Calu3 (cell line): ENCODE results near the gene EMC8. TPM values are rescaled to one million over a fixed set of nuclear protein-coding genes. Genes with fewer than 3 reads are reported as not detected.

ENCODE experiments used
- BruUV-seq: library from RNA; stranded (reverse); fragments of 400-500 nt; replicated peaks from 2 replicates; lab custom pipeline; 2021; lab: Mats Ljungman, UMichigan
- CTCF ChIA-PET: fragments of 300-600 bp; sonication (Branson Sonifier 250); formaldehyde crosslinking; loops from one replicate; lab custom pipeline; 2022; ENCODE audit warnings: antibody characterized with exemption; lab: Charles Lee
- DNase-seq: peaks from one replicate; pipeline ENCODE4 v3.0.0; 2022
- H3K27ac Mint-ChIP-seq: one replicate; pipeline ENCODE4 v1.8.0; 2022; ENCODE audit warnings: mixed read lengths; ENCODE audit not compliant: unreplicated experiment
- H3K27me3 Mint-ChIP-seq: one replicate; pipeline ENCODE4 v1.8.0; 2022; ENCODE audit warnings: mixed read lengths; ENCODE audit not compliant: unreplicated experiment
- H3K36me3 Mint-ChIP-seq: one replicate; pipeline ENCODE4 v1.8.0; 2022; ENCODE audit warnings: mild to moderate bottlenecking, moderate library complexity, mixed read lengths; ENCODE audit not compliant: insufficient read depth, unreplicated experiment
- H3K4me1 Mint-ChIP-seq: one replicate; pipeline ENCODE4 v1.8.0; 2022; ENCODE audit warnings: mild to moderate bottlenecking, low read depth, mixed read lengths; ENCODE audit not compliant: unreplicated experiment
- H3K4me3 Mint-ChIP-seq: one replicate; pipeline ENCODE4 v1.8.0; 2022; ENCODE audit warnings: mild to moderate bottlenecking, low read depth, moderate library complexity, mixed read lengths; ENCODE audit not compliant: unreplicated experiment
- H3K9me3 Mint-ChIP-seq: one replicate; pipeline ENCODE4 v1.8.0; 2022; ENCODE audit warnings: low read depth, mixed read lengths; ENCODE audit not compliant: unreplicated experiment
- intact Hi-C: fragments of 100-400 bp; cut with micrococcal nuclease; formaldehyde crosslinking; loops from one replicate; pipeline ENCODE4 v1.10.0; 2022; ENCODE audit not compliant: unreplicated experiment
- total RNA-seq: library from RNA; stranded (reverse); gene quantifications from 2 replicates; pipeline ENCODE4 v1.2.3, GENCODE V29; 2022
- TF ChIP-seq, protein P1 (sequence below): fragments of 200-600 bp; IDR thresholded peaks from one replicate; pipeline ENCODE4 v1.8.0; 2022; ENCODE audit warnings: antibody characterized with exemption; ENCODE audit not compliant: unreplicated experiment

Gene EMC8
- total RNA-seq, 1 experiment from 2014 or later: 62.7 TPM

DNA sequence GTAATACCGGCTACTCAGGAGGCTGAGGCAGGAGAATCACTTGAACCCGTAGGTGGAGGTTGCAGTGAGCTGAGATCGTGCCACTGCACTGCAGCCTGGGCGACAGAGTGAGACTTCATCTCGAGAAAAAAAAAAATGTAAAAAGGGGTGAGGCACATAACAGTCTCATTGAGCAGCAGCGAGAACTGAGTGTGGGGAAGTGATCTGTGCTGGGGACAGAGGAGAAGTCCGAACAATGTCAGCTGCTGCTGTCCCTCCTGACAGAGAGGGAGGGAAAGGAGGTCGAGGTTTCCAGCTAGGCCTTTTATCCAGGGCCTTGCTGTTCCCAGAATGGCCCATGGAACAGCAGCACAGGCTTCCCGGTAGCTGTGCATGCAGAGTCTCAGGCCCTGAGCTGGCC is 62.4 kb downstream of the EMC8 start:
- no TSS peak for BruUV-seq
- Mint-ChIP-seq H3K27me3 (no peaks in the 10 kb centered on the region), H3K4me3 (no peak overlapping the region), H3K9me3 (no peaks in the 10 kb centered on the region), H3K36me3 (no peaks in the 10 kb centered on the region), H3K4me1 (no peaks in the 10 kb centered on the region), H3K27ac (no peak overlapping the region)
- DNase-seq: no peak
- intact Hi-C loops: no loop called here
- TF ChIP-seq, protein P1, sequence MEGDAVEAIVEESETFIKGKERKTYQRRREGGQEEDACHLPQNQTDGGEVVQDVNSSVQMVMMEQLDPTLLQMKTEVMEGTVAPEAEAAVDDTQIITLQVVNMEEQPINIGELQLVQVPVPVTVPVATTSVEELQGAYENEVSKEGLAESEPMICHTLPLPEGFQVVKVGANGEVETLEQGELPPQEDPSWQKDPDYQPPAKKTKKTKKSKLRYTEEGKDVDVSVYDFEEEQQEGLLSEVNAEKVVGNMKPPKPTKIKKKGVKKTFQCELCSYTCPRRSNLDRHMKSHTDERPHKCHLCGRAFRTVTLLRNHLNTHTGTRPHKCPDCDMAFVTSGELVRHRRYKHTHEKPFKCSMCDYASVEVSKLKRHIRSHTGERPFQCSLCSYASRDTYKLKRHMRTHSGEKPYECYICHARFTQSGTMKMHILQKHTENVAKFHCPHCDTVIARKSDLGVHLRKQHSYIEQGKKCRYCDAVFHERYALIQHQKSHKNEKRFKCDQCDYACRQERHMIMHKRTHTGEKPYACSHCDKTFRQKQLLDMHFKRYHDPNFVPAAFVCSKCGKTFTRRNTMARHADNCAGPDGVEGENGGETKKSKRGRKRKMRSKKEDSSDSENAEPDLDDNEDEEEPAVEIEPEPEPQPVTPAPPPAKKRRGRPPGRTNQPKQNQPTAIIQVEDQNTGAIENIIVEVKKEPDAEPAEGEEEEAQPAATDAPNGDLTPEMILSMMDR: no peak
- CTCF ChIA-PET: interaction anchor here (1.0 kb wide), 1 partner anchor 17 kb away, joined by 3 read pairs; no protein-coding TSS in a partner anchor

DNA sequence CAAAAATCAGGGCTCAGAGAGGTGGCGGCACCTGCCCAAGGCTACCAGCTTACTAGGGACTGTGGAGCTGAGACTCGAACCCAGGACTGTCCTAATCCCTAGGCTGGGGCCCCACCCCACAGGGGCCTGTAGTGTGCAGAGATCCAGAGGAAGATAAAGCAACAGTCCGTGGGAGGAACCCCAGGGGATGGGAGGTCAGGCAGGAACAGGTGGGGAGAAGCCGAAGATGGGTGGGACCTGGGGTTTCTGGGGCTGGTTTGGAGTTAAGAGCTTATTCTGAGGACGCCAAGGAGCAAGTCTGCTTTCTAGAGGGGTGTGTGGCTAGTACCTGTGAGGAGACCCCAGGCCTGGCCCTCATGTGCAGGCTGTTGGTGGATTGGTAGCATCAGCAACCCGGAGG is 63.4 kb downstream of the EMC8 start:
- TF ChIP-seq, protein P1: no peak
- H3K27me3 Mint-ChIP-seq: no peaks in the 10 kb centered on the region
- H3K4me3 Mint-ChIP-seq: no peak overlapping the region
- H3K4me1 Mint-ChIP-seq: no peaks in the 10 kb centered on the region
- no TSS peak for BruUV-seq
- CTCF ChIA-PET: no interaction called here
- no peak for DNase-seq
- H3K9me3 Mint-ChIP-seq: no peaks in the 10 kb centered on the region
- H3K36me3 Mint-ChIP-seq: no peaks in the 10 kb centered on the region
- H3K27ac Mint-ChIP-seq: no peak overlapping the region
- intact Hi-C loops: no loop called here

DNA sequence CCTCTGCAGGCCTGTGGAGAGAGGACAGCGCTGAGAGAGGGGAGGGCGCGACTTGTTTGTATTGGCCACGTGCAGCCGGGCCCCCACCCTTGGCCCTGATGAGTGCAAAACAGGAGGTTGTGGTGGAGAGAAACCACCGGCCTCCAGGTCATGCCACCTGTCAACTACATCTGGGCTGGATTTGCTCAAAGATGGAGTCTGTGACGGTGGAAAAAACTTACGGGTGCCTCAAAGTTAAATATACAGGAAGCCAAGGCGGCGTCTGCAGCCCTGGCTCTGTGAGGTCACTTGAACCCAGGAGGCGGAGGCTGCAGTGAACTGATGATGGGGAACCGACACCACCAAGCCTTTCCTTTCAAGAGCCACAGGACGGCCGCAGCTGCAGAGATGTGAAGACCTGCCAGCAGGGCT is 64.1 kb downstream of the EMC8 start:
- Mint-ChIP-seq H3K27me3 (no peaks in the 10 kb centered on the region), H3K27ac (no peak overlapping the region), H3K4me3 (no peak overlapping the region), H3K4me1 (no peaks in the 10 kb centered on the region), H3K9me3 (no peaks in the 10 kb centered on the region), H3K36me3 (no peaks in the 10 kb centered on the region)
- no TSS peak for BruUV-seq
- TF ChIP-seq, protein P1: no peak
- CTCF ChIA-PET: no interaction called here
- DNase-seq: no peak
- intact Hi-C loops: no loop called here

DNA sequence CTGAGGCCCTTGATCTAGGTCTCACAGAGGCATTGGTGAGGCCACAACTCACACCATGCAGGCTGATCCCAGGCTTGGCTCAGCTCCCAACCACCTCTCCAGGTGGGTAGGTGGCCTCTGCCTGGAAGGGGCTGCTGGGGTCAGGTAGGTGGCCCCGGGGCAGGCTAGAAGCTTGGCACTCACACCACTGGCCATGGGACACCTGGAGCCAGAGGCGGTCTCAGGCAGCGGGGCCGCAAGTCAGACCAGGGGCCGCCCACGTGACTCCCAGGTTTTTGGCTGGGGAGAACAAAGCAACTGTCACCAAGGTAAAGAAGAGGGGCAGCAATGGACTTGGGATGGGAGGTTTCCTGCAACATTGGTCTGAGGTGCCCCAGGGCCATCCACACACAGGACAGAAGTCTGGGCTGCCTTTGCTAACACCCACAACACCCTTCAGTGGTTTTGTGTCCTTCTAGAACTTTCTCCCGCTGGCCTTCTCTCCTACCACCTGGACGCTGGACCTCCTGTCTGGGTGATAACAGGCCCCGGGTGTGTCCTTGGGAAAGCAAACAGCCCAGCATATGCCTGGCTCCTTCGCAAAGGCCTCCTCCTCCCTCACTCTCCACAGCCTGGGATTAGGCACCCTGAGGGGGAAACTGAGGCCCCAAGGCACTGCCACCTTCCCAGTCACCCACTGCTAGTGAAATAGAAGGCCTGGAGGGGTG is 64.9 kb downstream of the EMC8 start:
- H3K4me1 Mint-ChIP-seq: no peaks in the 10 kb centered on the region
- CTCF ChIA-PET: no interaction called here
- TF ChIP-seq, protein P1: no peak
- no peak overlapping the region for H3K27ac Mint-ChIP-seq
- H3K36me3 Mint-ChIP-seq: no peaks in the 10 kb centered on the region
- DNase-seq: no peak
- no peaks in the 10 kb centered on the region for H3K9me3 Mint-ChIP-seq
- H3K4me3 Mint-ChIP-seq: no peak overlapping the region
- no peaks in the 10 kb centered on the region for H3K27me3 Mint-ChIP-seq
- intact Hi-C loops: no loop called here
- no TSS peak for BruUV-seq
